Endothelial cell of umbilical vein (primary cell): ENCODE data around the gene MLYCD. TPM values are rescaled to one million over a fixed set of nuclear protein-coding genes. Genes with fewer than 3 reads are reported as not detected.

ENCODE experiments used
- BruUV-seq: library from RNA; stranded (reverse); fragments of 400-500 nt; replicated peaks from 2 replicates; lab custom pipeline; 2021; lab: Mats Ljungman, UMichigan
- CTCF ChIA-PET: fragments of 300-600, 350-600 bp; sonication (Branson Sonifier 250); formaldehyde crosslinking; loops from one replicate; lab custom pipeline; 2021; ENCODE audit warnings: antibody characterized with exemption, inconsistent platforms; lab: Charles Lee
- POLR2A ChIA-PET: fragments of 300-600, 350-600 bp; sonication (Branson Sonifier 250); formaldehyde crosslinking; loops from one replicate; lab custom pipeline; 2021; ENCODE audit warnings: antibody characterized with exemption, inconsistent platforms; lab: Charles Lee
- DNase-seq: peaks from one replicate; pipeline ENCODE4 v3.0.0-alpha.2; 2011; ENCODE audit warnings: low read depth, low spot score
- FAIRE-seq: peaks from 2 replicates; lab custom pipeline; 2011; peaks lifted over from hg19 to GRCh38; lab: Jason Lieb, UNC
- H2AFZ ChIP-seq: 2 replicates; pipeline ENCODE4 v1.6.0; 2012; ENCODE audit warnings: low read depth, low read length, control low read depth, inconsistent platforms
- H3K27ac ChIP-seq: 2 replicates; pipeline ENCODE4 v1.5.1; 2011; ENCODE audit warnings: low read depth, mild to moderate bottlenecking, control low read depth, low read length, moderate library complexity; ENCODE audit not compliant: insufficient read depth
- H3K27me3 ChIP-seq, 2 experiments: 2 replicates each; pipeline versions ENCODE4 v1.6.0 to v1.6.1; 2011; ENCODE audit warnings: low read length in 2 of 2, mixed read lengths in 1 of 2; ENCODE audit not compliant: control insufficient read depth in 2 of 2, insufficient read depth in 2 of 2
- H3K36me3 ChIP-seq, 2 experiments: 2 replicates in 1 of 2; 3 replicates in 1 of 2; pipeline ENCODE4 v1.5.1; 2011; ENCODE audit warnings: low read length in 2 of 2, mild to moderate bottlenecking in 1 of 2, moderate library complexity in 1 of 2; ENCODE audit not compliant: control insufficient read depth in 2 of 2, insufficient read depth in 2 of 2; ENCODE audit errors: extremely low read depth in 1 of 2
- H3K4me1 ChIP-seq: 3 replicates; pipeline ENCODE4 v1.5.1; 2011; ENCODE audit warnings: mild to moderate bottlenecking, low read length; ENCODE audit not compliant: control insufficient read depth, insufficient read depth; ENCODE audit errors: extremely low read depth
- H3K4me2 ChIP-seq: 2 replicates; pipeline ENCODE4 v1.6.1; 2011; ENCODE audit warnings: low read length, control low read depth, mixed read lengths; ENCODE audit not compliant: insufficient read depth
- H3K4me3 ChIP-seq, 3 experiments: fragments of 200-600 bp in 1 of 3; sonication (generic), shearing (Covaris generic) in 1 of 3; replicated peaks in 1 of 3; 2 replicates each; pipeline ENCODE4 v1.5.1; 2011 to 2016; ENCODE audit warnings: control low read depth in 3 of 3, low read length in 3 of 3, mild to moderate bottlenecking in 2 of 3, inconsistent platforms in 1 of 3, low read depth in 1 of 3, moderate library complexity in 1 of 3; ENCODE audit not compliant: insufficient read depth in 1 of 3
- H3K79me2 ChIP-seq: 2 replicates; pipeline ENCODE4 v1.6.0; 2012; ENCODE audit warnings: low read length, inconsistent platforms; ENCODE audit not compliant: control insufficient read depth, insufficient read depth
- H3K9ac ChIP-seq: replicated peaks from 2 replicates; pipeline ENCODE3; 2011; ENCODE audit warnings: low read length, control low read depth; ENCODE audit not compliant: insufficient read depth; ENCODE audit errors: extremely low read depth
- H3K9me1 ChIP-seq: replicated peaks from 3 replicates; pipeline ENCODE4 v1.6.0; 2011; ENCODE audit warnings: mild to moderate bottlenecking, low read length; ENCODE audit not compliant: control insufficient read depth, insufficient read depth; ENCODE audit errors: extremely low read depth
- H3K9me3 ChIP-seq: replicated peaks from 2 replicates; pipeline ENCODE4 v1.5.1; 2012; ENCODE audit warnings: low read length, inconsistent platforms; ENCODE audit not compliant: control insufficient read depth, insufficient read depth
- H4K20me1 ChIP-seq: replicated peaks from 2 replicates; pipeline ENCODE3; 2011; ENCODE audit warnings: mild to moderate bottlenecking, low read length; ENCODE audit not compliant: control insufficient read depth, insufficient read depth; ENCODE audit errors: extremely low read depth
- EZH2 ChIP-seq: IDR thresholded peaks from 2 replicates; pipeline ENCODE4 v1.6.1; 2012; ENCODE audit warnings: borderline replicate concordance, low read depth, mild to moderate bottlenecking, moderate library complexity, low read length, inconsistent platforms; ENCODE audit not compliant: severe bottlenecking
- FOS ChIP-seq: IDR thresholded peaks from 2 replicates; pipeline ENCODE4 v1.6.1; 2011; ENCODE audit warnings: mild to moderate bottlenecking, low read length, moderate library complexity, borderline replicate concordance; ENCODE audit not compliant: insufficient read depth
- GATA2 ChIP-seq: IDR thresholded peaks from 2 replicates; pipeline ENCODE4 v1.7.0; 2011; ENCODE audit warnings: low read depth, mild to moderate bottlenecking, moderate library complexity, mixed read lengths, low read length; ENCODE audit not compliant: insufficient read length, insufficient read depth
- JUN ChIP-seq: IDR thresholded peaks from 2 replicates; pipeline ENCODE4 v1.6.1; 2011; ENCODE audit warnings: borderline replicate concordance, low read depth; ENCODE audit not compliant: insufficient read length, insufficient read depth
- MYC ChIP-seq: IDR thresholded peaks from one replicate; pipeline ENCODE4 v1.6.1; 2011; ENCODE audit warnings: mild to moderate bottlenecking, low read depth, low read length
- POLR2A ChIP-seq: IDR thresholded peaks from 2 replicates; pipeline ENCODE4 v1.6.1; 2012; ENCODE audit warnings: low read depth, mild to moderate bottlenecking, control low read depth, low read length
- POLR2AphosphoS5 ChIP-seq: IDR thresholded peaks from 2 replicates; pipeline ENCODE4 v1.6.1; 2012; ENCODE audit warnings: low read depth, mild to moderate bottlenecking, control low read depth, low read length, moderate library complexity; ENCODE audit not compliant: insufficient read depth
- dilution Hi-C: fragments of 300-500 bp; cut with MboI; formaldehyde crosslinking; loops from one replicate; pipeline ENCODE4 v1.15.0; 2019; ENCODE audit warnings: low sequenced_read_pairs; ENCODE audit not compliant: extremely low pct_ligation_motif_present
- intact Hi-C: fragments of 100-400 bp; cut with micrococcal nuclease; formaldehyde crosslinking; loops from one replicate; pipeline ENCODE4 v1.10.0; 2022
- polyA plus RNA-seq, 4 experiments: library from polyadenylated mRNA; depleted of rRNA in 3 of 4; stranded (reverse) in 3 of 4; unstranded in 1 of 4; fragments of >200 nt; gene quantifications; 2 replicates each; pipeline versions ENCODE4 v1.2.1 to v1.2.3, GENCODE V29; 2011 to 2012; ENCODE audit warnings: missing spikeins in 1 of 4
- total RNA-seq: library from RNA; stranded (reverse); gene quantifications from 2 replicates; pipeline ENCODE4 v1.2.3, GENCODE V29; 2021
- TF ChIP-seq, protein P1 (sequence below): IDR thresholded peaks from 2 replicates; pipeline ENCODE4 v1.6.1; 2011; ENCODE audit not compliant: insufficient read depth, insufficient read length
- TF ChIP-seq, protein P2 (sequence below), 2 donors: IDR thresholded peaks; 1 replicate in 1 of 2; 2 replicates in 1 of 2; pipeline ENCODE4 v1.5.1; 2011; ENCODE audit warnings: low read length in 2 of 2, mild to moderate bottlenecking in 2 of 2, moderate library complexity in 2 of 2, control low read depth in 1 of 2, inconsistent platforms in 1 of 2, low read depth in 1 of 2; ENCODE audit not compliant: insufficient read depth in 1 of 2; ENCODE audit errors: extremely low read depth in 1 of 2

The MLYCD gene
- total and polyA plus RNA-seq, 2 donors (not counting 3 experiments of a cell fraction or from before 2014, with no cell fraction given): 2.0 to 3.4 TPM

DNA sequence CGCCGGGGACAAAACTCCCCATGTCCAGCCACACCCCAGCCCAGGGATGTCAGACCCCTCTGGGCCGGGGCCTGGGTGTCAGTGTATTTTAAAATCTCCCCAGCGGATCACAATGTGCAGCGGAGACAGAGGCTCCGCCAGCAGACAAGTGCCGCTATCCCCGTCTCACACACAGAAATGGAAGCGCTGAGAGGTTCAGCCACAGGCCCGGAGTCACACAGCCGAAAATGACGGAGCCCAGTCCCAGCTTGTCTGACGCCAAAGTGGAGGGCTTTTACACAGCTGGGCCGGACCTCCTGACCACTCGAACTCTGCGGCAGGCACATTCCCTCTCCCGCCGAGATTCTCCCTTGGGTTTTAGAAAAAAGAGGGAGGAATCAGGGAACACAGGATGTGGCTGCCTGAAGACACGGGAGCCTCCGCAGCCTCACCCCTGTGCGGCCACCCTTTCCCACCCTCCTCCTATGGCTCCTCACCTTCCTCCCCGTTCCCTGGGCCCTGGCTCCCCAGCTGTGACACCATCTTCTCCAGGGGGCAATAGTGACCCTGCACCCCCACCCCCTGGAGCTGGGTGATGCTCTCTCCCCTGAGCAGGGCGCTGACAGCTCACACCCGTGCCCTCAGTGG, 47.4 kb downstream of the MLYCD start:
- intact Hi-C loops: no loop called here
- no peaks in the 10 kb centered on the region for H3K4me1 ChIP-seq
- BruUV-seq: no TSS peak
- ChIA-PET CTCF (no interaction called here), POLR2A (no interaction called here)
- no peak overlapping the region for H3K27ac ChIP-seq
- H4K20me1 ChIP-seq: no peaks in the 10 kb centered on the region
- H3K9me1 ChIP-seq: no peaks in the 10 kb centered on the region
- no peaks in the 10 kb centered on the region for H3K9me3 ChIP-seq
- H3K27me3 ChIP-seq: no peaks in the 10 kb centered on the region
- dilution Hi-C loops: no loop called here
- H3K36me3 ChIP-seq: no peaks in the 10 kb centered on the region
- no peak overlapping the region for H3K9ac ChIP-seq
- no peak overlapping the region for H3K4me2 ChIP-seq
- TF ChIP-seq GATA2 (no peak), POLR2A (no peak), POLR2AphosphoS5 (no peak), FOS (no peak), MYC (no peak), EZH2 (no peak), JUN (no peak)
- TF ChIP-seq, protein P1, sequence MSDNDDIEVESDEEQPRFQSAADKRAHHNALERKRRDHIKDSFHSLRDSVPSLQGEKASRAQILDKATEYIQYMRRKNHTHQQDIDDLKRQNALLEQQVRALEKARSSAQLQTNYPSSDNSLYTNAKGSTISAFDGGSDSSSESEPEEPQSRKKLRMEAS: no peak
- TF ChIP-seq, protein P2, sequence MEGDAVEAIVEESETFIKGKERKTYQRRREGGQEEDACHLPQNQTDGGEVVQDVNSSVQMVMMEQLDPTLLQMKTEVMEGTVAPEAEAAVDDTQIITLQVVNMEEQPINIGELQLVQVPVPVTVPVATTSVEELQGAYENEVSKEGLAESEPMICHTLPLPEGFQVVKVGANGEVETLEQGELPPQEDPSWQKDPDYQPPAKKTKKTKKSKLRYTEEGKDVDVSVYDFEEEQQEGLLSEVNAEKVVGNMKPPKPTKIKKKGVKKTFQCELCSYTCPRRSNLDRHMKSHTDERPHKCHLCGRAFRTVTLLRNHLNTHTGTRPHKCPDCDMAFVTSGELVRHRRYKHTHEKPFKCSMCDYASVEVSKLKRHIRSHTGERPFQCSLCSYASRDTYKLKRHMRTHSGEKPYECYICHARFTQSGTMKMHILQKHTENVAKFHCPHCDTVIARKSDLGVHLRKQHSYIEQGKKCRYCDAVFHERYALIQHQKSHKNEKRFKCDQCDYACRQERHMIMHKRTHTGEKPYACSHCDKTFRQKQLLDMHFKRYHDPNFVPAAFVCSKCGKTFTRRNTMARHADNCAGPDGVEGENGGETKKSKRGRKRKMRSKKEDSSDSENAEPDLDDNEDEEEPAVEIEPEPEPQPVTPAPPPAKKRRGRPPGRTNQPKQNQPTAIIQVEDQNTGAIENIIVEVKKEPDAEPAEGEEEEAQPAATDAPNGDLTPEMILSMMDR (IDR thresholded peaks at IDR 0.05; ENCODE audit: extremely low read depth in 1 of 2, insufficient read depth in 1 of 2, low read depth in 1 of 2, low read length in 2 of 2): no peak
- no peak overlapping the region for H3K4me3 ChIP-seq
- H2AFZ ChIP-seq: no peak overlapping the region
- no peak for FAIRE-seq
- H3K79me2 ChIP-seq: no peaks in the 10 kb centered on the region
- no peak for DNase-seq
